H1 (cell line): ENCODE measurements around the gene CD163. TPM values are rescaled to one million over a fixed set of nuclear protein-coding genes. Genes with fewer than 3 reads are reported as not detected.

Source experiments
- CTCF ChIA-PET: fragments of 300-600 bp; sonication (Branson Sonifier 250); formaldehyde crosslinking; loops from one replicate; lab custom pipeline; 2021; ENCODE audit not compliant: partially characterized antibody; lab: Charles Lee
- POLR2A ChIA-PET: fragments of 300-600 bp; sonication (Branson Sonifier 250); formaldehyde crosslinking; loops from one replicate; lab custom pipeline; 2021; ENCODE audit warnings: inconsistent platforms; ENCODE audit not compliant: partially characterized antibody; lab: Charles Lee
- DNase-seq, 2 experiments: peaks; one replicate each; pipeline versions ENCODE4 v3.0.0 to v3.0.0-alpha.2; 2010 to 2022; ENCODE audit warnings: low spot score in 2 of 2, low read depth in 1 of 2, mixed read lengths in 1 of 2
- FAIRE-seq: peaks from 2 replicates; lab custom pipeline; 2011; peaks lifted over from hg19 to GRCh38; lab: Jason Lieb, UNC
- H2AFZ ChIP-seq: 2 replicates; pipeline ENCODE4 v1.8.1; 2012; ENCODE audit warnings: low read length, inconsistent platforms
- H2AK5ac ChIP-seq: 2 replicates; pipeline ENCODE4 v1.6.1; 2013; ENCODE audit warnings: low read depth, low read length
- H2BK120ac ChIP-seq: replicated peaks from 2 replicates; pipeline ENCODE3; 2013; ENCODE audit warnings: low read depth, low read length, inconsistent platforms
- H2BK12ac ChIP-seq: 2 replicates; pipeline ENCODE4 v1.6.1; 2013; ENCODE audit warnings: low read depth, low read length
- H2BK15ac ChIP-seq: 2 replicates; pipeline ENCODE4 v1.6.1; 2013; ENCODE audit warnings: low read length
- H2BK20ac ChIP-seq: 2 replicates; pipeline ENCODE4 v1.6.1; 2013; ENCODE audit warnings: low read length
- H2BK5ac ChIP-seq: 2 replicates; pipeline ENCODE4 v1.6.1; 2013; ENCODE audit warnings: low read depth, low read length
- H3K14ac ChIP-seq: 2 replicates; pipeline ENCODE4 v1.6.1; 2013; ENCODE audit warnings: inconsistent platforms; ENCODE audit not compliant: insufficient read length
- H3K18ac ChIP-seq: 2 replicates; pipeline ENCODE4 v1.6.1; 2013; ENCODE audit warnings: low read length; ENCODE audit errors: extremely low read depth
- H3K23ac ChIP-seq: 2 replicates; pipeline ENCODE4 v1.6.1; 2013; ENCODE audit warnings: inconsistent platforms; ENCODE audit not compliant: insufficient read length
- H3K23me2 ChIP-seq: 2 replicates; pipeline ENCODE4 v1.6.1; 2013; ENCODE audit warnings: low read depth, low read length
- H3K27ac ChIP-seq: 2 replicates; pipeline ENCODE4 v1.6.1; 2011; ENCODE audit warnings: low read depth, low read length, inconsistent platforms
- H3K27me3 ChIP-seq, 4 experiments: replicated peaks in 1 of 4; 1 replicate in 1 of 4; 2 replicates in 3 of 4; pipeline versions ENCODE4 v1.6.1 to v1.8.1; 2011 to 2013; ENCODE audit warnings: low read length in 3 of 4, mild to moderate bottlenecking in 3 of 4, inconsistent platforms in 2 of 4, mixed read lengths in 2 of 4, moderate library complexity in 1 of 4; ENCODE audit not compliant: control insufficient read depth in 3 of 4, insufficient read depth in 3 of 4; ENCODE audit errors: extremely low read depth in 1 of 4
- H3K36me3 ChIP-seq, 4 experiments: 2 replicates each; pipeline versions ENCODE4 v1.6.1 to v1.8.1; 2011 to 2013; ENCODE audit warnings: mild to moderate bottlenecking in 4 of 4, low read length in 3 of 4, moderate library complexity in 2 of 4, control low read depth in 1 of 4, inconsistent platforms in 1 of 4; ENCODE audit not compliant: insufficient read depth in 4 of 4, control insufficient read depth in 2 of 4
- H3K4ac ChIP-seq: replicated peaks from 2 replicates; pipeline ENCODE3; 2013; ENCODE audit warnings: low read length, low read depth, mixed read lengths, inconsistent platforms; ENCODE audit not compliant: insufficient read length
- H3K4me1 ChIP-seq, 4 experiments: replicated peaks in 1 of 4; 1 replicate in 1 of 4; 2 replicates in 3 of 4; pipeline versions ENCODE4 v1.6.1 to v1.8.1; 2011 to 2013; ENCODE audit warnings: low read length in 3 of 4, inconsistent platforms in 2 of 4, mixed read lengths in 1 of 4; ENCODE audit not compliant: insufficient read depth in 4 of 4, control insufficient read depth in 3 of 4
- H3K4me2 ChIP-seq, 2 experiments: 2 replicates each; pipeline versions ENCODE4 v1.6.1 to v1.8.1; 2011 to 2013; ENCODE audit warnings: low read depth in 2 of 2, low read length in 2 of 2, control low read depth in 1 of 2, inconsistent platforms in 1 of 2, mild to moderate bottlenecking in 1 of 2; ENCODE audit not compliant: insufficient read depth in 1 of 2
- H3K4me3 ChIP-seq, 4 experiments: fragments of 200-600, 300-600 bp in 1 of 4; sonication (generic), shearing (Covaris generic), sonication (Bioruptor Twin) in 1 of 4; 2 replicates each; pipeline versions ENCODE4 v1.5.1 to v1.8.1; 2011 to 2016; ENCODE audit warnings: low read length in 4 of 4, low read depth in 3 of 4, control low read depth in 2 of 4, inconsistent platforms in 2 of 4, mild to moderate bottlenecking in 2 of 4, mixed read lengths in 1 of 4, moderate library complexity in 1 of 4; ENCODE audit not compliant: insufficient read depth in 2 of 4; ENCODE audit errors: extremely low read depth in 1 of 4
- H3K56ac ChIP-seq: replicated peaks from 2 replicates; pipeline ENCODE3; 2013; ENCODE audit warnings: low read depth, mild to moderate bottlenecking, mixed read lengths, low read length, inconsistent platforms; ENCODE audit not compliant: insufficient read length
- H3K79me1 ChIP-seq: 2 replicates; pipeline ENCODE4 v1.6.1; 2013; ENCODE audit warnings: low read depth, low read length, control low read depth
- H3K79me2 ChIP-seq, 2 experiments: 2 replicates each; pipeline versions ENCODE4 v1.6.1 to v1.8.1; 2012 to 2013; ENCODE audit warnings: low read length in 2 of 2, mild to moderate bottlenecking in 2 of 2, inconsistent platforms in 1 of 2; ENCODE audit not compliant: insufficient read depth in 2 of 2, control insufficient read depth in 1 of 2
- H3K9ac ChIP-seq, 4 experiments: replicated peaks in 1 of 4; 1 replicate in 1 of 4; 2 replicates in 3 of 4; pipeline versions ENCODE4 v1.6.1 to v1.8.1; 2011 to 2013; ENCODE audit warnings: low read depth in 3 of 4, low read length in 3 of 4, control low read depth in 2 of 4, mild to moderate bottlenecking in 2 of 4, moderate library complexity in 2 of 4, inconsistent platforms in 1 of 4; ENCODE audit errors: extremely low read depth in 1 of 4
- H3K9me3 ChIP-seq, 2 experiments: 2 replicates each; pipeline versions ENCODE4 v1.6.1 to v1.8.1; 2012 to 2013; ENCODE audit warnings: mild to moderate bottlenecking in 2 of 2, moderate library complexity in 2 of 2, control low read depth in 1 of 2, inconsistent platforms in 1 of 2, low read depth in 1 of 2, low read length in 1 of 2, mixed read lengths in 1 of 2; ENCODE audit not compliant: insufficient read depth in 2 of 2
- H4K20me1 ChIP-seq, 2 experiments: replicated peaks in 1 of 2; 2 replicates each; pipeline versions ENCODE3 to v1.8.1; 2011 to 2013; ENCODE audit warnings: inconsistent platforms in 2 of 2, low read length in 2 of 2, mild to moderate bottlenecking in 1 of 2; ENCODE audit not compliant: insufficient read depth in 2 of 2, control insufficient read depth in 1 of 2
- H4K5ac ChIP-seq: 2 replicates; pipeline ENCODE4 v1.6.1; 2013; ENCODE audit warnings: low read length, low read depth, mixed read lengths, inconsistent platforms; ENCODE audit not compliant: insufficient read length
- H4K8ac ChIP-seq: 2 replicates; pipeline ENCODE4 v1.8.0; 2013; ENCODE audit warnings: mild to moderate bottlenecking, moderate library complexity, low read length, inconsistent platforms; ENCODE audit not compliant: insufficient read depth; ENCODE audit errors: extremely low read depth
- H4K91ac ChIP-seq: replicated peaks from 2 replicates; pipeline ENCODE3; 2013; ENCODE audit warnings: low read length, mixed read lengths, inconsistent platforms; ENCODE audit not compliant: insufficient read length
- ASH2L ChIP-seq: fragments of 200-600, 300-600 bp; sonication (generic); IDR thresholded peaks from one replicate; pipeline ENCODE4 v1.7.1; 2017; ENCODE audit warnings: low read length
- ATF2 ChIP-seq: IDR thresholded peaks from 2 replicates; pipeline ENCODE4 v1.6.1; 2012; ENCODE audit warnings: low read length, inconsistent platforms
- CEBPB ChIP-seq: IDR thresholded peaks from 2 replicates; pipeline ENCODE4 v1.6.1; 2012; ENCODE audit warnings: low read depth, low read length
- FOSL1 ChIP-seq: IDR thresholded peaks from 2 replicates; pipeline ENCODE4 v1.6.1; 2011; ENCODE audit warnings: mild to moderate bottlenecking, low read depth, low read length, moderate library complexity; ENCODE audit not compliant: insufficient read depth
- HDAC6 ChIP-seq: IDR thresholded peaks from one replicate; pipeline ENCODE4 v1.7.1; 2012; ENCODE audit warnings: low read depth, mild to moderate bottlenecking, inconsistent platforms, low read length, moderate library complexity
- MAFK ChIP-seq: IDR thresholded peaks from 2 replicates; pipeline ENCODE4 v1.6.1; 2012; ENCODE audit warnings: low read depth, mild to moderate bottlenecking, improper control_type of control experiment, low read length
- SRF ChIP-seq: IDR thresholded peaks from 2 replicates; pipeline ENCODE4 v1.6.1; 2011; ENCODE audit warnings: mild to moderate bottlenecking, low read depth, low read length, moderate library complexity
- WGBS, 2 experiments: shearing (Covaris generic) in 1 of 2; methylation state at CpG; one replicate each; pipeline versions ENCODE4 v1.1.6 to v1.1.7; 2013 to 2015; ENCODE audit warnings: low lambda C conversion rate in 2 of 2, mixed read lengths in 2 of 2, inconsistent platforms in 1 of 2, low coverage in 1 of 2, missing lambda C conversion rate in 1 of 2; ENCODE audit not compliant: insufficient replicate concordance in 2 of 2, insufficient coverage in 1 of 2, insufficient read length in 1 of 2; ENCODE audit errors: extremely low coverage in 1 of 2, missing lambda C conversion rate in 1 of 2; 5-methylcytosine and 5-hydroxymethylcytosine counted together
- polyA plus RNA-seq, 7 experiments: library from polyadenylated mRNA; depleted of rRNA in 3 of 7; stranded (reverse) in 5 of 7; unstranded in 2 of 7; fragments of >200 nt in 5 of 7; fragments of 200-250 nt in 2 of 7; gene quantifications; 1 replicate in 5 of 7; 2 replicates in 1 of 7; 4 replicates in 1 of 7; pipeline versions ENCODE4 v1.2.1 to v1.2.3, GENCODE V29; 2011 to 2013; ENCODE audit warnings: missing spikeins in 2 of 7, mixed read lengths in 2 of 7
- total RNA-seq: library from RNA; stranded (reverse); fragmentation: NEBNext Ultra II Directional; extraction: Animal tissue kit (Norgen Biotek cat#: 25700); gene quantifications from 2 replicates; pipeline ENCODE4 v1.2.1, GENCODE V29; 2021
- TF ChIP-seq, protein P1 (sequence below): IDR thresholded peaks from 2 replicates; pipeline ENCODE4 v1.6.1; 2012; ENCODE audit warnings: inconsistent platforms

The CD163 gene
- total and polyA plus RNA-seq, 2 of the 8 experiments (the other 6 are each of a cell fraction or from before 2014, with no cell fraction given) = 0.02 TPM; not detected in 1

GRCh38 chr12:7431993-7432685 is 71.4 kb downstream of the CD163 start:
- no peak for DNase-seq
- Histone ChIP-seq H2BK12ac (no peak overlapping the region), H3K4ac (no peak overlapping the region), H3K4me1 (peaks cover 0 to 3% (median 0%) of the 10 kb centered on the region in 4 experiments; a peak in 3 of 7 replicates), H3K18ac (no peak overlapping the region), H3K27ac (no peak overlapping the region), H3K23ac (no peak overlapping the region), H3K14ac (no peak overlapping the region), H3K9me3 (no peaks in the 10 kb centered on the region), H2AFZ (no peak overlapping the region), H4K20me1 (no peaks in the 10 kb centered on the region), H3K9ac (no peak overlapping the region), H2AK5ac (no peak overlapping the region), H3K36me3 (no peaks in the 10 kb centered on the region), H2BK20ac (no peak overlapping the region), H3K4me2 (no peak overlapping the region), H3K23me2 (no peaks in the 10 kb centered on the region), H2BK15ac (no peak overlapping the region), H4K91ac (no peak overlapping the region), H3K79me2 (no peaks in the 10 kb centered on the region), H2BK120ac (no peak overlapping the region), H4K8ac (no peak overlapping the region), H3K56ac (no peak overlapping the region), H3K4me3 (no peak overlapping the region), H2BK5ac (no peak overlapping the region), H3K79me1 (no peaks in the 10 kb centered on the region), H3K27me3 (no peaks in the 10 kb centered on the region), H4K5ac (no peak overlapping the region)
- POLR2A ChIA-PET = no interaction called here
- no peak for FAIRE-seq
- CTCF ChIA-PET = interaction anchor here (0.7 kb wide), 1 partner anchor 70 kb away, joined by 7 read pairs; no protein-coding TSS in a partner anchor
- 95 to 100% methylated on average over 1 to 5 of the region's 5 CpGs for WGBS, 2 experiments
- TF ChIP-seq ATF2 (no peak), FOSL1 (no peak), CEBPB (no peak), ASH2L (no peak), SRF (no peak), HDAC6 (no peak), MAFK (no peak)
- TF ChIP-seq, protein P1, sequence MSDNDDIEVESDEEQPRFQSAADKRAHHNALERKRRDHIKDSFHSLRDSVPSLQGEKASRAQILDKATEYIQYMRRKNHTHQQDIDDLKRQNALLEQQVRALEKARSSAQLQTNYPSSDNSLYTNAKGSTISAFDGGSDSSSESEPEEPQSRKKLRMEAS = no peak
